Pancreas (tissue), 10 donors: ENCODE data around the gene OVCA2. TPM values are rescaled to one million over a fixed set of nuclear protein-coding genes. Genes with fewer than 3 reads are reported as not detected.

Experiments
- ATAC-seq, 4 donors: fragments of 200-7000 bp; cut with Tn5 transposase; one replicate each; pipeline versions ENCODE4 v1.8.0 to v1.9.1; 2020; ENCODE audit warnings: mild to moderate bottlenecking in 4 of 4, moderate library complexity in 4 of 4
- DNase-seq, 6 donors: peaks; one replicate each; pipeline ENCODE4 v3.0.0-alpha.2; 2020
- FAIRE-seq: peaks from 2 replicates; lab custom pipeline; 2012; peaks lifted over from hg19 to GRCh38; lab: Jason Lieb, UNC
- H3K27ac ChIP-seq, 4 donors: fragments of 200-600 bp; sonication (generic); 1 replicate in 3 of 4; 2 replicates in 1 of 4; pipeline versions ENCODE4 v1.5.0 to v1.8.0; 2020
- H3K27me3 ChIP-seq, 4 donors: fragments of 200-600 bp; one replicate each; pipeline ENCODE4 v1.8.0; 2021
- H3K36me3 ChIP-seq, 3 donors: fragments of 200-600 bp; sonication (generic) in 1 of 3; one replicate each; pipeline versions ENCODE4 v1.5.0 to v1.8.0; 2020 to 2021
- H3K4me1 ChIP-seq, 3 donors: fragments of 200-600 bp; one replicate each; pipeline ENCODE4 v1.8.0; 2021
- H3K4me3 ChIP-seq, 4 donors: fragments of 200-600 bp; sonication (generic) in 2 of 4; one replicate each; pipeline versions ENCODE4 v1.5.0 to v1.8.0; 2020 to 2021
- H3K9me3 ChIP-seq, 4 donors: fragments of 200-600 bp; one replicate each; pipeline ENCODE4 v1.8.0; 2021
- WGBS, 2 donors: extraction: QIAGEN DNeasy Blood & Tissue Kit; methylation state at CpG; one replicate each; pipeline ENCODE4 v1.1.7; 2013; 5-methylcytosine and 5-hydroxymethylcytosine counted together
- intact Hi-C, 3 donors: fragments of 100-400 bp; cut with DNase I; formaldehyde crosslinking; loops; one replicate each; pipeline versions ENCODE4 v1.11.1 to v1.14.2; 2022
- polyA plus RNA-seq, 2 donors: library from polyadenylated mRNA; stranded (reverse); fragments of 200-250 nt; gene quantifications; one replicate each; pipeline ENCODE4 v1.2.3, GENCODE V29; 2013
- total RNA-seq, 6 donors: library from RNA; stranded (reverse); fragmentation: NEBNext Ultra II Directional in 4 of 6; extraction: Animal tissue kit (Norgen Biotek cat#: 25700) in 4 of 6; gene quantifications; one replicate each; pipeline versions ENCODE4 v1.2.1 to v1.2.4, GENCODE V29; 2021 to 2023
- TF ChIP-seq, protein P1 (sequence below), 4 donors: fragments of 200-600 bp; sonication (generic) in 3 of 4; IDR thresholded peaks; one replicate each; pipeline versions ENCODE4 v1.5.0 to v1.8.0; 2021; ENCODE audit warnings: antibody characterized with exemption in 4 of 4
- donor health status: healthy with polysubstance abuse.
- donor health status: DM: no; HTN: no; CAD: no; lungs with moderate emphysema.
- donor health status: DM: no; HTN: no; CAD: no.
- donor health status: control.
- donor health status: control.
- donor health status: Bipolar disorder and iron deficiency.
- donor health status: DM: yes; HTN: yes; CAD: no.
- donor health status: DM: no; HTN: no; CAD: no.
- donor health status: DM: no; HTN: no; CAD: no.
- donor health status: DM: yes; HTN: yes; CAD: no.

Gene OVCA2
- total and polyA plus RNA-seq, 8 donors: 10.4 to 79.3 (median 18.6) TPM

DNA sequence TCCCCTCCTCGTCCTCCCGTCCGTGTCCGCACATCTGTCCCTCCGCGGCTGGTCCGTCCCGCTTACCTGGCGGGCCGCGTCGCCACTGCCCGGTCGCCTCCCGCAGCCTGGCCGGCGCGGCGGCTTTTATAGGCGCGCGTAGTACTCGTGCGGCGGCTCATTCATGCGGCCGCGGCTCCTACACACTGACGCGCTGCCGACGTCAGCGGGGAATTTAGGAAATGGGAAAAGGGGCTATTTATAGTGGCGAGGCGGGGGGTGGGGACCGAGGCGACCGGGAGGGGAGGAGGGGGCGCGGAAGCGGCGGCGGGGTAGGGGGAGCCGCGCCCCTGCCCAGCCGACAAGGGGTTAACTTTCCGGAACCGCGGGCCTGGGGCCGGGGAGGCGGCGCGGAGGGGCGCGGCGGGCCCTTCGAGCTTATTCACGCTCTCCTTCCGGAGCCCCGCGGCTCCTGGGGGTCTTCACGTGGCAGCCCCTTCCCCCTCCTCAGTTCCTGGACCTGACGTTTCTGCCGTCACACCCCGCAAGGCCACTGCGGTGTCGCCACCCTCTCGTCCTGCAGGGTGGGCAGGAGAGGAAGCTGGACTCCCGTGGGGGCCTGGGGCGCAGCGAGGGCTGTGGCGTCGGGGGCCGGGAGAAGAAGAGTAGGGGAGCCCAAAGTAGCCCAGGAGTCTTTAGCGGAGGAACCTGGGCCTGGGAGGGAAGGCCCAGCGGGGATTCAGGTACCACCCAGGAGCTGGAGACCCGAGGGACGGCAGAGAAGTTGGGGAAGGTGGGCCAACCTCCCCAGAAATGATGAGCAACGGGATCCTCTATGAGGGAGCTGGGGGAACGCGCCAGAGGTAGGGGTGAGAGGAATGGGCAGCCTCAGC is 9.5 kb downstream of the OVCA2 start:
- DNase-seq (peak in 3 of 6 donors; percentile 65 to 81 (median 73)), FAIRE-seq (no peak), ATAC-seq (peak in 3 of 4 donors; percentile 7 to 15 (median 11))
- H3K4me1 ChIP-seq: peaks cover 11 to 18% (median 11%) of the 10 kb centered on the region in 3 donors
- WGBS, 2 donors: 8 to 9% methylated on average over 41 to 81 of the region's 81 CpGs
- no peaks in the 10 kb centered on the region for H3K27me3 ChIP-seq
- H3K4me3 ChIP-seq: peak overlapping the region in 3 of 4 donors; percentile 51 to 85 (median 69)
- intact Hi-C loops: no loop called here
- TF ChIP-seq, protein P1, sequence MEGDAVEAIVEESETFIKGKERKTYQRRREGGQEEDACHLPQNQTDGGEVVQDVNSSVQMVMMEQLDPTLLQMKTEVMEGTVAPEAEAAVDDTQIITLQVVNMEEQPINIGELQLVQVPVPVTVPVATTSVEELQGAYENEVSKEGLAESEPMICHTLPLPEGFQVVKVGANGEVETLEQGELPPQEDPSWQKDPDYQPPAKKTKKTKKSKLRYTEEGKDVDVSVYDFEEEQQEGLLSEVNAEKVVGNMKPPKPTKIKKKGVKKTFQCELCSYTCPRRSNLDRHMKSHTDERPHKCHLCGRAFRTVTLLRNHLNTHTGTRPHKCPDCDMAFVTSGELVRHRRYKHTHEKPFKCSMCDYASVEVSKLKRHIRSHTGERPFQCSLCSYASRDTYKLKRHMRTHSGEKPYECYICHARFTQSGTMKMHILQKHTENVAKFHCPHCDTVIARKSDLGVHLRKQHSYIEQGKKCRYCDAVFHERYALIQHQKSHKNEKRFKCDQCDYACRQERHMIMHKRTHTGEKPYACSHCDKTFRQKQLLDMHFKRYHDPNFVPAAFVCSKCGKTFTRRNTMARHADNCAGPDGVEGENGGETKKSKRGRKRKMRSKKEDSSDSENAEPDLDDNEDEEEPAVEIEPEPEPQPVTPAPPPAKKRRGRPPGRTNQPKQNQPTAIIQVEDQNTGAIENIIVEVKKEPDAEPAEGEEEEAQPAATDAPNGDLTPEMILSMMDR (IDR thresholded peaks at IDR 0.05): no peak
- no peak overlapping the region for H3K27ac ChIP-seq
- no peaks in the 10 kb centered on the region for H3K36me3 ChIP-seq
- H3K9me3 ChIP-seq: no peaks in the 10 kb centered on the region

DNA sequence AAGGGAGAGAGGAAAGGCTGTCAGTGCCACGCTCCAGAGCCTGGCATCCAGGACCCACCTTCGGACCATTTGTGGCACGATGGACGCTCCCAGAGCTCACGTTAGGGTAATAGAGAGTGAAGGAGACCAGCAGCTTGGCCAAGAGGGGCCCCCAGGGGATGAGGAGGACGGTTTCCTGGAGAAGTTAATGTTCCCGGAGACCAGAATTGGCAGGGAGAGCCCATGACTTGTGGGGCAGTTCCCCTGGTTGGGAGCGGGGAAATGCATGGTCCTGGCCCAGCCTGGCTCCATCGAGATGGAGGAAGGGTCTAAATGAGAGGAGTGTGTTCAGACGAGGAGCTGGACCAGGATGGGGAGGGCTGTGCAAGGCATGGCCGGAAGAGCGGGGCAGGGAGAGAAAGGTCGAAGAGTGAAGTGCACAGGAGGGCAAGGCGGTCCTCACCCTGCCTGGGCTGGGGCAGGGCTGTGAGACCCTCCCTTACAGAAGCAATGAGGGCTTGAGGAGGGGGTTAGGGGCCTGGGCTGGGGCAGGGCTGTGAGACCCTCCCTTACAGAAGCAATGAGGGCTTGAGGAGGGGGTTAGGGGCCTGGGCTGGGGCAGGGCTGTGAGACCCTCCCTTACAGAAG is 10.2 kb downstream of the OVCA2 start:
- no peaks in the 10 kb centered on the region for H3K36me3 ChIP-seq
- no peaks in the 10 kb centered on the region for H3K27me3 ChIP-seq
- WGBS, 2 donors: 39 to 40% methylated on average over 14 of the region's 14 CpGs
- TF ChIP-seq, protein P1 (IDR thresholded peaks at IDR 0.05): no peak
- peaks cover 11 to 18% (median 11%) of the 10 kb centered on the region in 3 donors for H3K4me1 ChIP-seq
- no peak overlapping the region for H3K27ac ChIP-seq
- DNase-seq: peak in 1 of 6 donors; percentile 52
- H3K9me3 ChIP-seq: no peaks in the 10 kb centered on the region
- no peak for ATAC-seq
- H3K4me3 ChIP-seq: no peak overlapping the region
- intact Hi-C loops: no loop called here
- FAIRE-seq: no peak

DNA sequence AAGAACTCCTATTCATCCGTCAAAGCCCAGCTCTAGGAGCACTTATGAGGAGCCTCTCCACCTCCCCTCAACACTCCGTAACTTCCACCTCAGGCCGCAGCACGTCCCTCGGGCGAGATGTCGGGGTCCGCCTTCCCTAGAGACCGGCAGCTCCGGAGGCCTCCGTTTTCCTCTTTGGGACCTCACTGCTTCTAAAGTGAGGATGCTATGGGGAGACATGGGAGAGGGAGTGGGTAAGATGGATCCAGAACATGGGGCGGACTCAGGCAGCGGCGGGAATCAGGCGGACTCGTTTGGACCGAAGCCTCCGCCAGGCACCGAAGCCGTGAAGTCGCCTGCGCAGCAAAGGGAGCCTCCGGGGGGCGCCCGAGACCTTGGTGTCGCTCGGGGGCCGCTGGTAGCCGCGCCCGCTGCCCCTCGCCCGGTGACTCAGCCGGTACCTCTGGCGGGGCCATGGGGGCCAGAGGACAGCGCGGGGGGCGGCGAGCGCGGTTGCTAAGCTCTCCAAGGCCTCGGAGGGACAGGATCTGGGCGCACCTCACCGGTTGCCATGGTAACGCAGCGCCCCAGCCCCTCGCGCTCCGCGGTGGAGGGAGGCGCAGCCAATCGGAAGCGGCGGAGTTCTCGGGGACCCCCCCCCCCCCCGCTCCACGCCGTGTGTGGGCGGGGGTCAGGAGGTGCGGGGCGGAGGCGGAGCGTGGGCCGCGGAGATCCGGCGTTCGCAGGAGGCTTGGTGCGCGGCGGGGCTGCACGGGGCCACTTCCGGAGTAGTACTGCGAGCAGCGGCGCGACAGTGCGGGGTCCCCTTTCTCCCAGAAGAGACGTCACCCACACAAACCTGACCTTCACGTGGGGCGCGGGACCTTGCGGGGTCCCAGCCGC is 11.8 kb downstream of the OVCA2 start:
- DNase-seq (peak in 3 of 6 donors; percentile 69 to 85 (median 82)), FAIRE-seq (no peak), ATAC-seq (peak in 3 of 4 donors; percentile 2 to 25 (median 24))
- Histone ChIP-seq H3K27ac (peak overlapping the region in 2 of 4 donors; percentile 7 to 28), H3K27me3 (peaks cover 0 to 3% (median 0%) of the 10 kb centered on the region in 4 donors), H3K4me1 (peaks cover 8 to 17% (median 9%) of the 10 kb centered on the region in 3 donors), H3K4me3 (peak overlapping the region in 2 of 4 donors; percentile 18 to 59), H3K36me3 (no peaks in the 10 kb centered on the region), H3K9me3 (no peaks in the 10 kb centered on the region)
- 6 to 8% methylated on average over 56 to 84 of the region's 84 CpGs for WGBS, 2 donors
- intact Hi-C loops: loop anchor here in 1 of 3 donors (2.0 kb wide), 1 partner anchor 191 kb away; no protein-coding TSS in a partner anchor
- TF ChIP-seq, protein P1 (IDR thresholded peaks at IDR 0.05): peak in 2 of 4 donors; percentile 20 to 23

DNA sequence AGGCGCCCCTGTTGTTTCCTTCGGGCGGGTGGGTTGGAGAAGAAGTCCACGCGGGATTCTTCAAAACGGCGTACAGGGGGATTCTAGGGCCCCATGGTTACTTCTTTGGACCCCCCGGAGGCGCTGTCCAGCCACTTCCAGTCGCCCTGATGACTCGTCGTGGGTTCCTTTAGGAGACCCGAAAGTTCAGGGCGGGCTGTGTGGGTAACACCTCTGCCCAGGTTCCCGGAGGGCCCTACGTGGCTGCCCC is 12.4 kb downstream of the OVCA2 start:
- H3K27ac ChIP-seq: peak overlapping the region in 2 of 4 donors; percentile 7 to 28
- H3K27me3 ChIP-seq: peaks cover 0 to 3% (median 0%) of the 10 kb centered on the region in 4 donors
- FAIRE-seq (no peak), DNase-seq (no peak), ATAC-seq (no peak)
- no peaks in the 10 kb centered on the region for H3K36me3 ChIP-seq
- peaks cover 3 to 11% (median 4%) of the 10 kb centered on the region in 3 donors for H3K4me1 ChIP-seq
- intact Hi-C loops: loop anchor here in 1 of 3 donors (2.0 kb wide), 1 partner anchor 191 kb away; no protein-coding TSS in a partner anchor
- TF ChIP-seq, protein P1 (IDR thresholded peaks at IDR 0.05): no peak
- WGBS, 2 donors: 7% methylated on average over 16 of the region's 16 CpGs
- no peaks in the 10 kb centered on the region for H3K9me3 ChIP-seq
- H3K4me3 ChIP-seq: peak overlapping the region in 2 of 4 donors; percentile 18 to 59
